Heart left ventricle (tissue), 16 donors: ENCODE results near the gene NEUROG2. TPM values are rescaled to one million over a fixed set of nuclear protein-coding genes. Genes with fewer than 3 reads are reported as not detected.
"Not testable (repeated sequence)": the region's sequence is repeated elsewhere in the genome, so short reads cannot be mapped to it uniquely, and the experiment has no call there.

Source experiments
- ATAC-seq, 4 donors: fragments of 200-7000 bp; cut with Tn5 transposase; one replicate each; pipeline ENCODE4 v1.9.1; 2020 to 2022; ENCODE audit warnings: moderate library complexity in 4 of 4, mild to moderate bottlenecking in 3 of 4, moderate number of reproducible peaks in 1 of 4
- DNase-seq, 5 donors: peaks; one replicate each; pipeline ENCODE4 v3.0.0-alpha.2; 2020
- H3K27ac ChIP-seq, 12 donors: fragments of 200-600 bp; sonication (generic) in 4 of 12; one replicate each; pipeline versions ENCODE4 v1.5.0 to v1.8.0; 2016 to 2022; ENCODE audit warnings: mild to moderate bottlenecking in 2 of 12
- H3K27me3 ChIP-seq, 9 donors: fragments of 200-600 bp; sonication (generic) in 2 of 9; one replicate each; pipeline versions ENCODE4 v1.5.1 to v1.8.0; 2016 to 2022; ENCODE audit warnings: mild to moderate bottlenecking in 3 of 9
- H3K36me3 ChIP-seq, 9 donors: fragments of 200-600 bp; sonication (generic) in 2 of 9; one replicate each; pipeline versions ENCODE4 v1.5.0 to v1.8.0; 2018 to 2022; ENCODE audit warnings: mild to moderate bottlenecking in 2 of 9
- H3K4me1 ChIP-seq, 12 donors: fragments of 200-600 bp; sonication (generic) in 4 of 12; one replicate each; pipeline versions ENCODE4 v1.5.0 to v1.8.0; 2016 to 2022; ENCODE audit warnings: mild to moderate bottlenecking in 3 of 12
- H3K4me3 ChIP-seq, 12 donors: fragments of 200-600 bp; sonication (generic) in 4 of 12; one replicate each; pipeline versions ENCODE4 v1.5.0 to v1.8.0; 2017 to 2022; ENCODE audit warnings: mild to moderate bottlenecking in 9 of 12, moderate library complexity in 4 of 12
- H3K9me3 ChIP-seq, 12 donors: fragments of 200-600 bp; sonication (generic) in 4 of 12; one replicate each; pipeline versions ENCODE4 v1.5.0 to v1.8.0; 2016 to 2022; ENCODE audit warnings: mild to moderate bottlenecking in 1 of 12
- POLR2A ChIP-seq, 2 donors: fragments of 450-650 bp; IDR thresholded peaks; one replicate each; pipeline ENCODE4 v1.6.1; 2017; ENCODE audit warnings: antibody characterized with exemption in 2 of 2, mild to moderate bottlenecking in 2 of 2, moderate library complexity in 2 of 2
- WGBS, 4 donors: extraction: QIAGEN DNeasy Blood & Tissue Kit in 2 of 4; methylation state at CpG; one replicate each; pipeline versions ENCODE4 v1.1.5 to v1.1.7; 2013 to 2018; 5-methylcytosine and 5-hydroxymethylcytosine counted together
- intact Hi-C, 10 donors: fragments of 100-400 bp; cut with DNase I; formaldehyde crosslinking; loops; one replicate each; pipeline versions ENCODE4 v1.11.1 to v1.14.2; 2022
- polyA plus RNA-seq, 2 donors: library from polyadenylated mRNA; stranded (reverse); fragments of 200-250 nt; gene quantifications; one replicate each; pipeline ENCODE4 v1.2.3, GENCODE V29; 2013
- total RNA-seq, 9 donors: library from RNA; depleted of rRNA in 2 of 9; stranded (reverse); fragments of >200 nt in 2 of 9; fragmentation: NEBNext Ultra II Directional in 3 of 9; extraction: Animal tissue kit (Norgen Biotek cat#: 25700) in 3 of 9; gene quantifications; one replicate each; pipeline versions ENCODE4 v1.1.0 to v1.2.4, GENCODE V29; 2016 to 2023
- TF ChIP-seq, protein P1 (sequence below), 12 donors: fragments of 200-600 bp; sonication (generic) in 4 of 12; IDR thresholded peaks; one replicate each; pipeline versions ENCODE4 v1.5.0 to v1.8.0; 2018 to 2022; ENCODE audit warnings: antibody characterized with exemption in 12 of 12, mild to moderate bottlenecking in 5 of 12
- donor health status: ischemic (EF 13 %, LVEDD 7.1; RV severe dilation, severe dysfunction).
- donor health status: healthy with polysubstance abuse.
- donor health status: DM: no; HTN: yes; CAD: no.
- donor health status: DM: no; HTN: no; CAD: no.
- donor health status: ischemic (EF 25% LVEDD 6.9; RV normal size, moderate dysfunction).
- donor health status: ischemic (EF 25% LVEDD 5.7; RV mildly dilated, moderate dysfunction).
- donor health status: healthy.
- donor health status: DM: yes; HTN: yes; CAD: no.
- donor health status: ischemic (EF 35%, LVEDD 5.7; RV mildly dilated, moderate dysfunction).
- donor health status: nonischemic (EF 11% LVEDD 7.7; RV severe dilation, severe dysfunction).
- donor health status: DM: yes; HTN: yes; CAD: no.
- donor health status: PGD.
- donor health status: ischemic (EF 29% LVEDD 5.4; RV normal size, mild dysfunction).
- donor health status: nonischemic (EF 23%, LVEDD 6.1; RV moderate dilation, normal function).

Gene NEUROG2
- total and polyA plus RNA-seq, 11 donors = not detected

DNA sequence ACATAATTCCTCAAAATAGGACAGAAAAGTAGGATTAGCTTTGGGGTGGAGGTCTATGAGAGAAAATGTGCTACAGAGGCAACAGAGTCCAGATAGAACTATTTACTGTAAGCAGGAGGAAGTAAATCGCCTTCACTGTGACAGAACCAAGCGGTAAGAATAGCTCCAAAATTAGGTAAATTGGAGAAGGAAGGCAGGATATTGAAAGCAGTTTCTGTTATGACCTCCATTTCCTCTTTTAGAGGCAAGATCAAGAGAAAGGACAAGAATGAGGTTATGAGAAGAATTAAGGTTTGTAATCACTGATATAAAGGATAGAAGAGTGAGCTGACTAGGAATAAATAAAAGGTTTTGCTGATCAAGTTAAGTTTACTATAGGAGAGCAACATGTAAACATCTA lies 44.1 kb upstream of the NEUROG2 start:
- 88 to 93% (median 90%) methylated on average over 2 of the region's 2 CpGs for WGBS, 4 donors

DNA sequence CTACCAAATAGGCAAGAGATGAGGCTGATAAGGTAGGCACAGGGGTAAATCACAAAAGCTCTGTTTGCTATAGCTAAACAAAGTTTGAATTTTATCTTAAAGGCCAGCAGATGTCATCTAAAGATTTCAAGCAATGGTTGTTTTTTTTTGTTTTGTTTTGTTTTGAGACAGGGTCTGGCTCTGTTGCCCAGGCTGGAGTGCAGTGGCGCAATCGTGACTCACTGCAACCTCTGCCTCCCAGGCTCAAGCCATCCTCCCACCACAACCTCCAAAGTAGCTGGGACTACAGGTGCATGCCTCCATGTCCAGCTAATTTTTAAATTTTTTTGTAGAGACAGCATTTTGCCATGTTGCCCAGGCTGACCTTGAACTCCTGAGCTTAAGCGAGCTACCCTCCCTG lies 43.1 kb upstream of the NEUROG2 start:
- intact Hi-C loops = no loop called here
- no peaks in the 10 kb centered on the region for H3K9me3 ChIP-seq

More for the DNA sequence above, 44.1 kb upstream of the NEUROG2 start:
- no peak for ATAC-seq
- no peak for DNase-seq
- H3K36me3 ChIP-seq = no peaks in the 10 kb centered on the region
- TF ChIP-seq POLR2A (IDR thresholded peaks at IDR 0.05) = no peak
- TF ChIP-seq, protein P1, sequence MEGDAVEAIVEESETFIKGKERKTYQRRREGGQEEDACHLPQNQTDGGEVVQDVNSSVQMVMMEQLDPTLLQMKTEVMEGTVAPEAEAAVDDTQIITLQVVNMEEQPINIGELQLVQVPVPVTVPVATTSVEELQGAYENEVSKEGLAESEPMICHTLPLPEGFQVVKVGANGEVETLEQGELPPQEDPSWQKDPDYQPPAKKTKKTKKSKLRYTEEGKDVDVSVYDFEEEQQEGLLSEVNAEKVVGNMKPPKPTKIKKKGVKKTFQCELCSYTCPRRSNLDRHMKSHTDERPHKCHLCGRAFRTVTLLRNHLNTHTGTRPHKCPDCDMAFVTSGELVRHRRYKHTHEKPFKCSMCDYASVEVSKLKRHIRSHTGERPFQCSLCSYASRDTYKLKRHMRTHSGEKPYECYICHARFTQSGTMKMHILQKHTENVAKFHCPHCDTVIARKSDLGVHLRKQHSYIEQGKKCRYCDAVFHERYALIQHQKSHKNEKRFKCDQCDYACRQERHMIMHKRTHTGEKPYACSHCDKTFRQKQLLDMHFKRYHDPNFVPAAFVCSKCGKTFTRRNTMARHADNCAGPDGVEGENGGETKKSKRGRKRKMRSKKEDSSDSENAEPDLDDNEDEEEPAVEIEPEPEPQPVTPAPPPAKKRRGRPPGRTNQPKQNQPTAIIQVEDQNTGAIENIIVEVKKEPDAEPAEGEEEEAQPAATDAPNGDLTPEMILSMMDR (IDR thresholded peaks at IDR 0.05) = no peak
- H3K27ac ChIP-seq = no peak overlapping the region
- H3K4me3 ChIP-seq = no peak overlapping the region
- H3K27me3 ChIP-seq = no peaks in the 10 kb centered on the region
- intact Hi-C loops = no loop called here
- H3K9me3 ChIP-seq = no peaks in the 10 kb centered on the region
- no peaks in the 10 kb centered on the region for H3K4me1 ChIP-seq

DNA sequence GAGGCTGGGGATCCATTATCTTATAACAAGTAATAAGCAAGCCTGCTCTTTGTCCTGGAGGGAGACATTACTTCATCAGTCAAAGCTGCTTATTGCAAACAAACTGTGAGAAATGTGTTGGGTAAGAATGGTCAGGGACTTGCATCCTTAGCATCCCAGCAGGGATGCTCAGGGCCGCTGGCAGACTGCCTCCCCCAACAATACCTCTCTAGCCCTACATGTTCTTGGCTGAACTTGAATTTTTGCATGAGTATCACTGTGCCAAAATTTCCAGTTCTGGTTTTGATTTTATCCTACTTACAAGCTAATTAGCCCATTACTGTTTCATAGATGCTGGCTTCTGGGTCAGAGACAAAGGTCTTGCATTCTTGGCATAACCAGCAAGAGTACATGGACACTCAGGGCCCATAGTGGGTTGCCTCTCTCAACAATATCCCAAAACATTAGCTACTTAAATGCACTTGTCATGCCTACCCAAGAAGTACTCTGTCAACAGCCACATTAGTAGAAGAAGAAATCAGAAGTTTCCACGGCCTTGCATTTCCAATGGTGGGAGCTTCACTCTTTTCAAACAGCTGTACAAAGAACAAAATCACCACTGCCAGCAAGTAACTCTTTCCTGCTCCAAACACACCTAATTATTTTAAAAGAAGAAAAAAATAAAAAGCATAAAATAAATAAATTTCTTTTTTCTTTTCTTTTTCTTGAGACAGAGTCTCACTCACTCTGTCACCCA lies 41.9 kb upstream of the NEUROG2 start:
- no peak overlapping the region for H3K4me3 ChIP-seq
- H3K27ac ChIP-seq = no peak overlapping the region
- no peaks in the 10 kb centered on the region for H3K27me3 ChIP-seq
- ATAC-seq = no peak
- H3K9me3 ChIP-seq = no peaks in the 10 kb centered on the region
- intact Hi-C loops = no loop called here
- 95 to 100% (median 97%) methylated on average over 2 of the region's 2 CpGs for WGBS, 4 donors
- H3K36me3 ChIP-seq = peaks cover 0 to 4% (median 0%) of the 10 kb centered on the region in 9 donors
- no peak for DNase-seq
- TF ChIP-seq, protein P1 (IDR thresholded peaks at IDR 0.05) = no peak
- TF ChIP-seq POLR2A (IDR thresholded peaks at IDR 0.05) = no peak
- H3K4me1 ChIP-seq = no peaks in the 10 kb centered on the region

More for the DNA sequence above, 43.1 kb upstream of the NEUROG2 start:
- DNase-seq (no peak), ATAC-seq (no peak)
- Histone ChIP-seq H3K36me3 (no peaks in the 10 kb centered on the region), H3K27me3 (no peaks in the 10 kb centered on the region), H3K4me3 (no peak overlapping the region), H3K27ac (no peak overlapping the region), H3K4me1 (no peaks in the 10 kb centered on the region)
- 95 to 99% (median 98%) methylated on average over 3 of the region's 3 CpGs for WGBS, 4 donors
- TF ChIP-seq, protein P1 (IDR thresholded peaks at IDR 0.05) = no peak
- TF ChIP-seq POLR2A (IDR thresholded peaks at IDR 0.05) = no peak

DNA sequence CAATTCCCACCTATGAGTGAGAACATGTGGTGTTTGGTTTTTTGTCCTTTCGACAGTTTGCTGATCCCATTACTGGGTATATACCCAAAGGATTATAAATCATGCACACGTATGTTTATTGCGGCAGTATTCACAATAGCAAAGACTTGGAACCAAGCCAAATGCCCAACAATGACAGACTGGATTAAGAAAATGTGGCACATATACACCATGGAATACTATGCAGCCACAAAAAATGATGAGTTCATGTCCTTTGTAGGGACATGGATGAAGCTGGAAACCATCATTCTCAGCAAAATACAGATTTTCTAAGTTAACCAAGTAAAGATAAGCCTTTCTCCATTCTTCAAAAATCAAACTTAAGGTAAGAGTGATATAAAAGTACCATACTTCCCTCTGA lies 38.3 kb upstream of the NEUROG2 start:
- H3K4me1 ChIP-seq, H3K9me3 ChIP-seq, intact Hi-C loops, DNase-seq, H3K27me3 ChIP-seq, H3K36me3 ChIP-seq, ATAC-seq, H3K4me3 ChIP-seq, H3K27ac ChIP-seq: not testable (repeated sequence)
- whole genome bisulfite sequencing, 4 donors = 92 to 100% (median 97%) methylated on average over 1 to 3 of the region's 3 CpGs

DNA sequence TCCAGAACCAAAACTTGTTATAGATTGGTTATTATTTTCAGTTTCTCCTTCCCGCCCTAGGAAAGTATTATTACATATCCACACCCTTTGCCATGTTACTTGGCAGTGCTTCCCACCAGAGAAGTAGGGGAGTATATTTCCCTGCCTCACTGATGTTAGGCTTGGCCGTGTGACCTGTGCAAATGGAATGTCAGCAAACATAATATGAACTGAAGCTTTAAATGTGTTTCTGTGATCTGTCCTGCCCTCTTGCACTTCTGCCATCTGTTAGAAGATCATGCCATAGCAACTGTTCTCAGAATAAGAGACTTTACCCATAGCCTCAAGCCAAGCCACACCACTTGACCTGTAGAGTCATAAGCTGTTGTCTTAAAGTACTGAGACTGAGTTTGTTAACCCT lies 36.7 kb upstream of the NEUROG2 start:
- Histone ChIP-seq H3K4me3 (no peak overlapping the region), H3K4me1 (no peaks in the 10 kb centered on the region), H3K27ac (no peak overlapping the region), H3K9me3 (no peaks in the 10 kb centered on the region), H3K36me3 (peaks cover 0 to 4% (median 0%) of the 10 kb centered on the region in 9 donors), H3K27me3 (no peaks in the 10 kb centered on the region)
- intact Hi-C loops = no loop called here
- 42 to 89% (median 48%) methylated on average over 2 of the region's 2 CpGs for WGBS, 4 donors
- TF ChIP-seq, protein P1 (IDR thresholded peaks at IDR 0.05) = no peak
- no peak for TF ChIP-seq POLR2A (IDR thresholded peaks at IDR 0.05)
- DNase-seq (no peak), ATAC-seq (no peak)
